NK-92 (cell line): ENCODE measurements around the gene PREX1.
"Not testable (repeated sequence)": the region's sequence is repeated elsewhere in the genome, so short reads cannot be mapped to it uniquely, and the experiment has no call there.

Experiments used
- DNase-seq: peaks from one replicate; lab custom pipeline; 2025; ENCODE audit not compliant: unreplicated experiment; lab: John Stamatoyannopoulos, UW

PREX1 gene

DNA sequence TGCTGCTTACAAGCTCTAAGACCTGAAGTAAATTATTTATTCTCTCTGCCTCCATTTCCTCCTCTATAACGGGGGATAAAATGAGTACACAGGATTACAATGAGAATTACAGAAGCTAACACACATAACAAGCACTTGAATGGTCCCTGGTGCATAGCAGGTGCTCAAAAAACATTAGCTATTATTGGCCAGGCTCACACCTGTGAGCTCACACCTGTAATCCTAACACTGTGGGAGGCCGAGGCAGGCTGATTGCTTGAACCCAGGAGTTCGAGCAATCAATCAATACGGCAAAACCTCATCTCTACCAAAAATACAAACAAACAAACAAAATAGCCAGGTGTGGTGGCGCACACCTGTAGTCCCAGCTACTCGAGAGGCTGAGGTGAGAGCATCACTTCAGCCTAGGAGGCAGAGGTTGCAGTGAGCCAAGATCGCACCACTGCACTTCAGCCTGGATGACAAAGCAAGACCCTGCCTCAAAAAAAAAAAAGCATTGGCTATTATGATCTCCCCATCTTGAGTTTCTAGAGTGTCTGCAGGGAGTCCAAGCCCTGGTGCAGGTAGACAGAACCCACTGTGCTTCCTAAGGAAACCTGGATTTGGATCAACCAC lies 68.1 kb downstream of the PREX1 start:
- no peak for DNase-seq

DNA sequence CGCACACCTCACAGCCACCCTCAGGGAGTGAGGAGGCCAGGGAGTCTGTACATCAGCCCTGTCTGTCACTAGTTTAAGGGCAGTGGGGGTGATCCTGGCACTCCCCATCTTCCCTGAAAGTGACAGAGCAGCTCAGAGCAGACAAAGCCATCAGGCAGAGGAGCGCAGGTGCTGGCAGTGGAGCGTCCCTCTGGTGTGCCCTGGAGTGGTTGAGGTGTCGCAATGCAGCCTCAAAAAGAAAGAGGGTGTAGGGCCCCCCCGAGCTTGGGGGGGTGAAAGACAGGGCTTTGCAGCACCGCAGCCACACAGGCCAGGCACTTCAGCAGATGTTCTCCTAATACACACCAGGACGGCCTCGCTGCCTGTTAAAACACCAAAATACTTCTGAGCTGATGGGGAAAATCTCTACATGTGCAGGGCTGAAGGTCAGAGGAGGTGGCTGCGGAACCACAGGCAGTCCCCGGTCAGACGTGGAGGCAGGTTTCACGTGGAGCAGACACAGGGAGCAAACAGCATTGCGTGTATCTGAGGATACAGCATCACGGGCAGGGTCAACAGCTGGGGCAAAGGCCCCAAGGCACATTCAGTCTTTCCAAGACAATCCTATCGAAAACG lies 69.5 kb downstream of the PREX1 start:
- DNase-seq = no peak

DNA sequence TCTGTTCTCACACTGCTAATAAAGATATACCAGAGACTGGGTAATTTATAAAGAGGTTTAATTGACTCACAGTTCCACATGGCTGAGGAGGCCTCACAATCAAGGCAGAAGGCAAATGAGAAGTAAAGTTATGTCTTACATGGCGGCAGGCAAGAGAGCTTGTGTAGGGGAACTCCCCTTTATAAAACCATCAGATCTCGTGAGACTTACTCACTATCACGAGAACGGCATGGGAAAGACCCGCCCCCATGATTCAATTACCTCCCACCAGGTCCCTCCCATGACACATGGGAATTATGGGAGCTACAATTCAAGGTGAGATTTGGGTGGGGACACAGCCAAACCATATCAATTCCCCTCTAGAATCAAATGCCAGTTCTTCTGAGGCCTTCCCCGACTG lies 71.0 kb downstream of the PREX1 start:
- DNase-seq = not testable (repeated sequence)

DNA sequence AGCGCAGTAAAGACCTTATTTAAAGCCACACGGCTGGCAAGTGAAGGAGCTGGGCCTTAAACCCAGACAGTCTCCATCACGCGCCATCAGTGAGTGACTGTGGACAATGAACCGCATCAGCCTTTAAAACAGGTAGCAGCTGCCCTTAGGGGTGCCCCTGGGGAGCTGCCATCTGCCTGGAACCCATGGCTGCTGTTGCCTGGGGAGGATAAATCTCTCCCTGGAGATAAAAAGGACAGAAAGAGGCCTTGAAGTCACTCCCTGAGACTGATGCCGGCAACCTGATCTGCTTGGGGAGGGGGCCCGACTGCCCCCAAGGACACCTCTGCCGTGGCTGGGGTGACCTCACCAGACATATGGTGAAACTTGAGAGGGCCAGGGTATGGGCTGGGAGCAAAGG lies 73.5 kb downstream of the PREX1 start:
- no peak for DNase-seq

DNA sequence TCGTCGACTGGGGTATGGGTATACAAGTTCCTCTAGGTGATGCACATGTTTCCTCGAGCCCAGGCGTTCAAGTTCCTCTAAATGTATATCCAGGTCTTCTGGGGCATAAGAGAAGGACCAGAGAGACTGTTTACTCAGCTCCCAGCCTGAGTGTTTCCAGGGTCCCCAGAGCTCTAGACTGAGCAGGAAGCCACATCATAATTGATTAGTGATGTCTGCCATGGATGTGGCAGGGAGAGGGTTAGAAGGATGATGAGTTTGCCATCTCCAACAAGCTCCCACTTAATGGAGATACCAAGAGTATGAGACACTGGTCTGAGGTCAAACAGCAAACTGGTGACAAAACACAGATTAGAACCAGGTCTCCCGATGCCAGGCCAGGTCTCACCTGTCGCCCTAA lies 74.8 kb downstream of the PREX1 start:
- DNase-seq = no peak

DNA sequence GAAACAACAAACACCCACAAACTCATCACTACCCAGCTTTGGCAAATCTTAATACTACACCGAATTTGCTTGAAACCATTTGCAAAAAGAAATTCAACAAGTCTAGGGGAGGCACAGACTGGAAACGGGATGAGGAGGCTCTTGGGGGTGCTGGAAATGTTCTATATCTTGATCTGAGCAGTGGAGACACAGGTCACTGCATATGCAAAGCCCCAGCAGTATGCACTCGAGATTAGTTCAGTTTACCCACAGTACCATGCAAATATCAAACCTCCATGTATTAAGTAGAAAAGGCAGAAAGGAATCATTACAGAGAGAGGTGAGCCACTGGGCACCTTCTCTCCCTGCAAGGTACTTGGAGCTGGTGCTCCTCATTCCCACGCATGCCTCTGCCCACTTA lies 75.9 kb downstream of the PREX1 start:
- no peak for DNase-seq

DNA sequence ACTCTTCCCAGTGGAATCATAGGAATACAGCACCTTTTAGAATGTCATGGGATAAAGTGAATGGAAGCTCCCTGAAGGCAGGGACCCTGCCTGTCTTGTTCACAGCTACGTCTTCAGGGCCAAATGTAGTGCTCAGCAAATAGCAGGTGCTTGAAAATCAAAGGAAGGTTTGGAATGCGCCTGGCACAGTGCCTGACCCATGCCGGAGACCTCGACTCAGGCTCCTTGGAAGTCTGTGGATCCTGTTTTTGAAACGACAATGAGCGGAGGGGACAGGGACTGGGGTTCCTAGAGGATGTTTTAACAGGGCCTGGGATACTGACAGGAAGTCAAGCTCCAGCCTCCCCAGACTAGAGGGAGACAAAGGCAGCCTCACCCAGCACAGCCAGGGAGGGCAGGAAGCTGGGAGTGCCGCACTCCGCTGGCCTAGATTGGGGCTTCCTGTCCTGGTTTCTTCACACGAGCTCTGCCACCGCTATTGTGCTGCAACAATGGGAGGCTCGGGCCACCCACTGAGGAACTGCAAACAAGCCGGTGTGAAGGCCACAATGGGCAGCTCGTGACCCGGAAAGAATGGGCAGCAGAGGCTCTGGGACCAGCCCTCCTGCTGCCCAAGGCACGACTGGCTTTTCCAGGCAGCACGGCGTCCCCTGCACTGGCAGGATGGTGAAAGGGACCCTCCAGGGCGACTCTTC lies 76.7 kb downstream of the PREX1 start:
- DNase-seq = no peak

DNA sequence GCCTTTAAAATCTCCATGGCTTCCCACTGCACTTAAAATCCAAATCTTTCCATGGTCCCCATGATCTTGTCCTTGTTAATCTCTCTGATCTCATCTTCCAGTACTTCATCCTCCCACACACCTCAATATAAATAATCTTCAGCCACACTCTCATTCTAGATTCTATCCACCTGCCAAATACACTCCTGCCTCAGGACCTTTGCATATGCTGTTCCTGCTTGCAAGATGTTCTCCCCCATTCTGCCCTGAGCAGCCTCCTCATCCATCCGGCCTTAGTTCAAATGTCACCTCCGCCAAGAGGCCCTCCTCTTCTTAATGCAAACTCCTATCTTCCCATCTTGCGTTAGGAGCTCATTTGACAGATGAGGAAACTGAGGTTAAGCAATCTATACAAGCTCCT lies 77.4 kb downstream of the PREX1 start:
- no peak for DNase-seq

DNA sequence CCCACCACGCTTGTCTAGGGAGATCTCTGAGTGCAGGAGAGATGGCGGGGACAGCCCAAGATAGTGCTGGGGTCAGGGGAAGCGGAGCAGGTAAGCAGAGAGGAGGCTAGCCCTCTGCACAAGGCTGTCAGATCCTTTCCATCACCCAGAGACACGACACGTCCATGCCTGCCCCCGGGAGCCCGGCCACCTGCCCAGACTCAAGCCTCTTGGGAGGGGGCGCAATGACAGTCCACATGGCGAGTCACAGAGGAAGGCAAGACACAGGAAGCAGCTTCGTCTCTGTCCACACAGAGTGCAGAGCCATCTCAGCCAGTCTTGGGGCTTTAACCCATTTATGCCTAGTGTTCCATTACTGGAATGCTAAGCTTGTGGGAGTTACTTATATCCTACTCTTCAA lies 78.4 kb downstream of the PREX1 start:
- no peak for DNase-seq

DNA sequence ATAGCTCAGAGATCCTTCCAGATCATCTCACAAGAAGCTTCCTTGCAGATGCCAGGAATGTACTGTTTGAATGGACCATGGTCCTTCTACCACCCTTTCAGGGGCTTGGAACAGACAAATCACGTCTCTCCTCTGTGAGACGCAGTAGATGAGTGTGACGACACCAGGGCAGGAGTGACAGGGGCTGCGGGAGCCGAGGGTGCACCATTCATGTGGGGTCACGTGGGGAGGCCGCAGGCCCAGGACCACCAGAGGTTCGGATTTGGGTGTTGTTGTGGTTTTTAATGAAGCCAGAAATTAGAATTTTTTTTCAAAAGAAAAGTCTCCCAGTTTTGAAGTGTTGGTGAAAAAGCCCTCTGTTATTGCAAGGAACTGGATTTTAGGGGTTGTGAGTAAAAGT lies 79.2 kb downstream of the PREX1 start:
- DNase-seq = no peak

DNA sequence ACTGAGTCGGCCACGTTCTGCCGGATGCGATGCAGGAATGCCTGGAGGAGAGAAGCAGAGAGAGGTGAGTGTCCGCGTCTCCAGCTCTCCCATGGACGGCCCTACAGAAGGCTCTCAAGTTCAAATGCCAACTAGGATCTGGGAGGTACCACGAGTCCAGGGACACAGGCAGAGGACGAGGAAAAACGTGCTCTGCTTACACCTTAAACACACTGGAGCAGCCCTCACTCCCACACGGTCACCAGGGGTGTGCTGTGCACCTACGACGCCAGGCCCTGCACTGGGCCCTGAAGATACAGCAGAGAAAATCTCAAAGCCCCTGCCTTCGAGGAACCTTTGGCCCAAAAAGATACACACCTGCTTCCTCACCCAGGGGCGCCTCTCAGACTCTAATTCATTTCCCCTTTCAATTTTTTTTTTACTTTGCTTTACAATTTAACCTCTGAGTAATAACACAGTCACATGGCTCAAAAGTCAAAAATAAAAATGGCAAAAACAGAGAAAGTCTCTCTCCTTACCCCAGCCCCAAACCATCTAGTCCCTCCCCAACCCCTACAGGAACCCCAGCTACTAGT lies 79.9 kb downstream of the PREX1 start:
- no peak for DNase-seq

DNA sequence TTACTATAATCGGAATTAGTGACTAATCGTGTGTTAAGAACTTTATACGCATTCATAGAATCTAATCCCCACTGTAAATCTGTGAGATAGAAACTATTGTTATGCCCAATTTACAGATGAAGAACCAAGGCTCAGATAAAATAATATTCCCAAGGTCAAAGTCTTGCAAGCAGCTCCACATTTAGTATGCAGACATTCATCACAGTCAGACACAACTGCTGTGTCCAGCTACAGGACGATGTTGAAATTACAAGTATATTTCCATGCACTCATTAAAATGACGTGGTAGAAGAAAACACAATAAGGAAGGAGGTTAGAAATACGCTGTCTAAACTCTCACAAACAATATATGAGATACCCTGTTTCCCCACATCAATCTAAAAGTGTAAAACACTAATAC lies 82.5 kb downstream of the PREX1 start:
- DNase-seq = no peak

DNA sequence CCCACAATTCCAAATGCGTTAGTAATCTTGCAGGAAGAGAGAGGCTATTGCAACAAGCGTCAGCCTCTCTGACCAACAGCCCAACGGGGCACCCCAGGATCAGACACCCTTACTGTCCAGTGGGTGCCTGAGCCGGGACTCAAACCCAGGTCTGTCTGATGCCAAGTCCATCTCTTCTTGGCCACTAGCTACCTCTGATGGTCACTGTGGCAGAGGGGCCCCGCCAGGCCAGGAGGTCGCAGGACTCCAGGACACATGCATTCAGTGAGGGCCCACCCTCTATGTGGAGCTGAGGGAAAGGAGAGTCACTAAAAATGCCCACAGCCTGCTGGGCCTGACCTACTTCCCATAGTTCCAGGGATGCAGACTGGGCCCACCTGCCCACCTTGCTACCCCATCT lies 83.3 kb downstream of the PREX1 start:
- DNase-seq = no peak

DNA sequence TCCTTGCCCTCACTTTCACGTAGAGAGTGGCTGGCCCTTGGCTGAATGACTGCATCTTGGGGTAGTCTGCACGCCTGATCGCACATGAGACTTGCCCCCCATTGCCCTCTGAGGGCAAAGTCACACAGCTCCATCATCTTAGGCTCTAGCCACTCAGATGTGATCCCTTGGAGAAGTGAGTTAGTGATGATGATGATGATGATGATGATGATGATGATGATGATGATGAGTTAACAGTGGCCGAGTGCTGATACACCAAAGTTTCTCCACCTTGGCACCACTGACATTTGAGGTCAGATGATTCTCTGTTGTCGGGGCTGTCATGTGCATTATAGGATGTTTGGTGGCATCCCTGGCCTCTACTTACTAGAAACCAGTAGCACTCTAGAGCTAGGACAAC lies 84.0 kb downstream of the PREX1 start:
- DNase-seq = no peak

DNA sequence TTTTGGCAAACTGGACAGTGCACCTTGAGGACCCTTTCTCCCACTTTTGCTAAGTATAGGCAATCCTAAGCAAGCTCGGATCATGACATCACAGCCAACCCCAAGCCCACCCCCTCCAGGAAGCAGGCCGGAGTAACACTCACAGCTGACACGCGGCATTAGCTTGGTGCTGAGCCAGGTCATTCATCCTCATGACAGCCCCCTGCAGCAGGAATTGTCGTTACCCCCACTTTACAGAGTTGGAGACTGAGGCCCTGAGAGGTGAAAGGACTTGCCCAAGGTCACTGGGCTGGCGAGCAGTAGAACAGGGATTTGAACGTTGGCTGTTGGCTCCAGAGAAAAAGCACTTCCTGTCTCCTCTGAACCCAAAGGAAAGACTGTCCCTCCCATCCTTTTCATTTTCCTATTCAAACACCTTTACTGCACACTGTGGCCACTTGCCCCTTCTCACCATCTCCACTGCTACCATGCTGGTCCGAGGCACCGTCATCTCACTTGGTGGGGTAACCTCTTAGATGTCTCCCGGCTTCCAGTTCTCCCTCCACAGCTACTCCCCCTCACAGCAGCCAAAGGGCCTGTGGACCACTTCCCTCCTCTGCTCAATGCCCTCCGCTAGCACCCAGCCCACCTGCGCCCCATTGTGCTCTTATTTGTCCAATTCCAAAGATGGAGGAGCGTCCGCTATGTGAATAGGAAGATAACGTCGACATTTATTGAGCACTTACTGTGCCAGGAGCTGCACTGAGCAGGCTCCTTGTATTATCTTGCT lies 84.7 kb downstream of the PREX1 start:
- DNase-seq = no peak

DNA sequence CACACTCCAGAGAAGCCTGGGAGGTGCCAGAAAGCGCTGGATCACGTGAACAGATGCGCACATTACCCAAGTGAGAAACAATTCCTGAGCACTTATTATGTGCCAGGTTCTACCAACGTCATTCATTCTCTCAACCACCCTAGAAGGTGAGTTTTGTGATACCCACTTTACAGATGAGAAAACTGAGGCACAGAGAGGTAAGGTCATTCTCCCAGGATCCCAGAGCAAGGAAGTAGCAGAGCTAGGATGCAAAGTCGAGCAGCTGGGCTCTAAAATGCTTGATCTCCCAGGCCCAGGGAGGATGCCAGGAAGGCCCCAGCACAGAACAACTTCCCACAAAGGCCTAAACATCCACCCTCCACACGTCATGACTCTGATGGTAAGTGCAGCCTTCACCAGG lies 85.6 kb downstream of the PREX1 start:
- DNase-seq = no peak

DNA sequence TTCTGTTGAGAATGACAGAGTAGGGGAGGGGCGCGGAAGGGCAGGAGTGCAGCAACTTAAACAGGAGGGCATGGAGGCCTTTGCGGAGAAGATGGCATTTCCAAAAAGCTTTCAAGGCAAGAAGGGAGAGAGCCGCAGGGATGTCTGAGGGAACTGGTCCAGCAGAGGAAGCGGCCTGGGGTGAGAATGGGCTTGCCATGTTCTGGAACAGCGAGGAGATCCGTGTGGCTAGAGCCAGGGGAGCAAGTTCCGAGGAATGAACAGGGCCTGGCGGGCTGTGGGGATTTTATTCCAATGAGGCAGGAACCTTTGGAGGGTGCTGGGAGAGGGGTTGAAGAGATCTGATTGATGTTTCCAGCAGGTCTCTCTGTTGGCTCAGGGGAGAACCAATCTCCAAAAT lies 86.1 kb downstream of the PREX1 start:
- DNase-seq = no peak

DNA sequence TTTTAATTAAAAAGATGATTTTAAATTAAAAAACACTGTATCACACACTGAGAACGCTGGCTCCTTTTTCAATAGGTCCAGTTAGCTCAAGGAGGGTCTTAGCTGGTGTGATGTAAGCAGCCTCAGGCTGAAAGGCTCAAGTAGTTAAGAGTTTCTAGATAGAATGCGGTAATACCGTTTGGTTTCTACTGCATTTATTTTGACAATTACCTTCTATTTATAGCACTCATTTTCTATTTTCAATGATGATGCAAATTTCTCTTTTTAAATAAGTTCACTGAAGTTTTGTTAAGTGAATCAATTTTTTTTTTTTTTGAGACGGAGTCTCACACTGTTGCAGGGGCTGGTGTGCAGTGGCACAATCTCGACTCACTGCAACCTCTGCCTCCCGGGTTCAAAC lies 87.1 kb downstream of the PREX1 start:
- DNase-seq = no peak

DNA sequence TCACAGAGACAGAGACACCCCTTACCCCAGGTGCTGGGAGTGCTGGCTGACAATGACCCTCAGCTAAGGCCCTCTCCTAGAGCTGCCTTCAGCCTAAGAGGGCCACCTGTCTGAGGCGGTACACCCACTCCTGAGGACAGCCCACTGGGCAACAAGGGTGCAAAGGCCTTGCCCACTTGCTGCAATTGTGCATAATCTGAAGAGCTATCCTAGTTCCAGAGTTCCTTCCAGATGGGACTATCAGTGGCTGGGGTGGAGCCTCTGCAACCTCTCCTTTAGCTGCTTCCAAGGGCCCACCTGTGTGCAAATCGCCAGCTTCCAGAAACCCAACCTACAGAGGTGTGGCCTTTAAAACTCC lies 87.5 kb downstream of the PREX1 start:
- no peak for DNase-seq

DNA sequence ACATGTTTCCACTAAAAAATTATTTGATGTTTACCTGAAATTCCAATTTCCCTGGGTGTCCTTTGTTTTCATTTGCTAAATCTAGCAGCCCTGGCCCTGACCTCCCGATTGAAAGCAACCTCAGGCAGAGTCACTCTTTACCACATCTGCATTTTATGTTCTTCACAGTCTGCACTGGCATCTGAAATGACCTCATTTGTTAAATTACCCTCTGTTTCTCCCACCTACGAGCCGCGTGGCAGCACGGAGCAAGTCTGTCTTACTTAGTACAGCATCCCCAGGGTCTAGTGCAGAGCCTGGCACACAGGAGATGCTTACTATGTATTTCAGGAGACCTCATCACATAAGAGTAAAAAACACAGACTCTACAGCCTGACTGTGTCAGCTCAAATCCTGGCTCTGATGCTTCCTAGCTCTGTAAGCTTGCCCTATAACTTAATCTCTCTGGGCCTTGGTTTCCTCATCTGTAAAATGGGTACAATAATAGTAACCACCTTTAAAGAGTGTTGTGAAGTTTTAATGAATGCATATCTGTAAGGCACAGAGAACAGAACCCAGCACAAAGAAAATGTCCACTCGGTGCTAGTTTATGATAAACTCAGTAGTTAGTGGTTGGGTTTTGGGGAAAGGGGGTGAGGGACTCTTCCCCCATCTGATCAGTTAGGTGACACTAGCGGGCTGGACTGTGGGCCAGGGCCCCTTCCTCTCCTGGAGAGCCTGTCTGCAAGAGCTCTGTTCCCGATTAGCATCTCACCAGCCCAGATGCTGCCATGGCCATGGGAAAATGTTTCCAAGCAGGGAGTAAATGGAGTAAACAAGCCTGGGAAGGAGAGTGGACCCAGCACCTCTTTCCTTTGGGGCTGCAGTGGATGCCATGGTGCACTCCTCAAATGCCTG lies 88.2 kb downstream of the PREX1 start:
- DNase-seq = no peak
